Stimulated activated CD8-positive, alpha-beta memory T cell treated with anti-CD3 and anti-CD28 coated beads, Interleukin-2, amount 100 ng/mL, for 48 hours (primary cell): ENCODE results near the gene DSCAML1.

Experiments used
- DNase-seq, 2 donors: peaks; one replicate each; pipeline ENCODE4 v3.0.0-alpha.2; 2020; ENCODE audit warnings: low read depth in 2 of 2

DSCAML1 gene

GRCh38 chr11:117725048-117725734 is 71.8 kb downstream of the DSCAML1 start:
- no peak for DNase-seq

- DNase-seq = no peak
Measured at GRCh38 chr11:117724621-117725020, 72.4 kb downstream of the DSCAML1 start.

- no peak for DNase-seq
Measured at GRCh38 chr11:117724104-117724503, 72.9 kb downstream of the DSCAML1 start.

GRCh38 chr11:117723277-117724024 is 73.6 kb downstream of the DSCAML1 start:
- DNase-seq = no peak

GRCh38 chr11:117722082-117722481 is 74.9 kb downstream of the DSCAML1 start:
- DNase-seq = no peak

- DNase-seq = no peak
Measured at GRCh38 chr11:117720061-117720511, 76.9 kb downstream of the DSCAML1 start.

GRCh38 chr11:117719480-117719879 is 77.5 kb downstream of the DSCAML1 start:
- DNase-seq = no peak

- DNase-seq = no peak
Measured at GRCh38 chr11:117717485-117718314, 79.3 kb downstream of the DSCAML1 start.

- DNase-seq = no peak
Measured at GRCh38 chr11:117716521-117717440, 80.2 kb downstream of the DSCAML1 start.

GRCh38 chr11:117715801-117716200 is 81.2 kb downstream of the DSCAML1 start:
- no peak for DNase-seq

GRCh38 chr11:117713538-117713991 is 83.5 kb downstream of the DSCAML1 start:
- no peak for DNase-seq

- DNase-seq = no peak
Measured at GRCh38 chr11:117712530-117712929, 84.5 kb downstream of the DSCAML1 start.

GRCh38 chr11:117711331-117711730 is 85.7 kb downstream of the DSCAML1 start:
- no peak for DNase-seq

GRCh38 chr11:117710211-117710610 is 86.8 kb downstream of the DSCAML1 start:
- DNase-seq = no peak

- DNase-seq = no peak
Measured at GRCh38 chr11:117706322-117706814, 90.6 kb downstream of the DSCAML1 start.

GRCh38 chr11:117705866-117706265 is 91.2 kb downstream of the DSCAML1 start:
- DNase-seq = no peak

- no peak for DNase-seq
Measured at GRCh38 chr11:117704395-117705100, 92.5 kb downstream of the DSCAML1 start.

GRCh38 chr11:117702946-117703598 is 93.9 kb downstream of the DSCAML1 start:
- no peak for DNase-seq

GRCh38 chr11:117701781-117702180 is 95.2 kb downstream of the DSCAML1 start:
- no peak for DNase-seq

GRCh38 chr11:117700551-117700950 is 96.5 kb downstream of the DSCAML1 start:
- DNase-seq = no peak
